Hematopoietic multipotent progenitor cell treated with erythropoietin and hydrocortisone succinate and interleukin-3 and kit ligand, for 8 days (in vitro differentiated cells): ENCODE data around the gene CMC1.
"Not testable (repeated sequence)": the region's sequence is repeated elsewhere in the genome, so short reads cannot be mapped to it uniquely, and the experiment has no call there.

ENCODE experiments used
- DNase-seq: peaks from one replicate; pipeline ENCODE4 v3.0.0-alpha.2; 2015

Gene CMC1

GRCh38 chr3:28247286-28247685 lies 5.9 kb downstream of the CMC1 start:
- no peak for DNase-seq

DNA sequence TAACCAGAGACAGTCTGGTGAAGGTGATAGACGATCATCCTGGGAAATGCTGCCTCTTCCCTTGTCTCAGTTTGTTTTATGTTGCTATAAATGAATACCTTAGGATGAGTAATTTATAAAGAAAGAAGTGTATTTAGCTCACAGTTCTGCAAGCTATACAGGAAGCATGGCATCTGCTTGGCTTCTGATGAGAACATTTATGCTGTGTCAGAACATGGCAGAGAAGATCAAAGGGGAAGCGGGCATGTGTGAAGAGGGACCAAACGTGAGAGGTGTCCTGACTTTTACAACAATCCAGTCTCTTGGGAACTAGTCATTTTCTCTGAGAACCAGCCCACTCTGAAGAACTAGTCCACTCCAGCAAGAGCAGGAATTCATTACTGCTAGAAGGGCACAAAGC lies 9.6 kb downstream of the CMC1 start:
- DNase-seq: no peak

- no peak for DNase-seq
These were observed 10.6 kb downstream of the CMC1 start for GRCh38 chr3:28252001-28252431.

DNA sequence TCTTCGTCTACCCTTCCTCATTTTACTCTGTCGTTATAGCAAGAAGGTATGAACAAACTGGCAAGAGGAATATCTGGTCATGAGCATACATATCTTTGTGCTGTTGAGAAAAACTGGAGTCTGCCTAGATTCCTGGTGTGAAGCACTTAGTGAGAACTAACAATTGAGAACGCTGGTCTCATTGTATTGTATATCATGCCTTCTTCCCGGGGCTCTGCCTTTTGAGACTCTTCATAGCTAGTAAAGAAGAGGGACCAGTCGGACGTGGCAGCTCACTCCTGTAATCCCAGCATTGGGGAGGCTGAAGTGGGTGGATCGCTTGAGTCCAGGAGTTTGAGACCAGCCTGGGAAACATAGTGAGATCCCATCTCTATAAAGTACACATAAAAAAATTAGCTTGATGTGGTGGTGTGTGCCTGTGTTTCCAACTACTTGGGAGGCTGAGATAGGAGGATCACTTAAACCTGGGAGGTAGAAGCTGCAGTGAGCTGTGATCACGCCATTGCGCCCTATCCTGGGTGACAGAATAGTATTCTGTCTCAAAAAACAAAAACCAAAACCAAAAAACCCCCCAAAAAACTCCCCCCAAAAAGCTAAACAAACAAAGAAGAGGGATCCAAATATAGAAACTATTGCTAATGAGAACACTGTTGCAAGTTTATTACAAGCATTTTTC lies 11.8 kb downstream of the CMC1 start:
- DNase-seq: no peak

DNA sequence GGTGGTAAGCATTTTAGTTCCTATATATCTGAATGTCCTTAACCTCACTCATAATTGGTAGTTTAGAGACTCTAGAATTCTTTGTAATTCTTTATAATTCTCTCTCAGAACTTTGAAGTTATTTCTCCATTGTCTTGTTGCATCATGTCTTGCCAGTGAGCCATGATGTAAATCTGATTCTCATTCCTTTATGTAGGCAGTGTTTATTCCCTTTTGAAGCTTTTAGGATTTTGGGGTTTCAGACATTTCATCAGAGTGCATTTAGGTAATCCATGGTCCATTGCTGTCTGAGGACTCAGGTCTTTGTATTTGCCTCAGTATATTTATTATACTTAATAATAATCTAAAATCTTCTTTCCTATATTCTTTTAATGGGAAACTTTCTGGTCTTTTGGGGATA lies 20.6 kb downstream of the CMC1 start:
- DNase-seq: no peak

DNA sequence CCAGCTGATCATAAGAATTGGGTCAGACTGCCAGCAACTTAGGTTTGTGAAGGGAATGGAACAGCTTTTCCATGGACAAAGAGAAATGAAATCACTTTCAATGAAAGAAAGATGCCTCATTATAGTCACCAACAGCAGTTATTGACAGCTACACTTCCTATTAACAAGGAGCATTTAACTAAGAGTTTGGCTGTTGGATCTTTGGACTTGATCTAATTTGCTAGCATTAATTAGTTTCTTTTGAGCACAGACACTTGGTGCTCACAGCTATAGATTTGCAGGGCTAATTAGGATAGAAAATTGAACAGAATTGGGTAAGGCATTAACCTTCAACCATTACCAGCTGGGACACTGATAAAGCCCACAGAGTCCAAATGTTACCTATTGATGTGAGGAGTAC lies 24.2 kb downstream of the CMC1 start:
- DNase-seq: no peak

DNA sequence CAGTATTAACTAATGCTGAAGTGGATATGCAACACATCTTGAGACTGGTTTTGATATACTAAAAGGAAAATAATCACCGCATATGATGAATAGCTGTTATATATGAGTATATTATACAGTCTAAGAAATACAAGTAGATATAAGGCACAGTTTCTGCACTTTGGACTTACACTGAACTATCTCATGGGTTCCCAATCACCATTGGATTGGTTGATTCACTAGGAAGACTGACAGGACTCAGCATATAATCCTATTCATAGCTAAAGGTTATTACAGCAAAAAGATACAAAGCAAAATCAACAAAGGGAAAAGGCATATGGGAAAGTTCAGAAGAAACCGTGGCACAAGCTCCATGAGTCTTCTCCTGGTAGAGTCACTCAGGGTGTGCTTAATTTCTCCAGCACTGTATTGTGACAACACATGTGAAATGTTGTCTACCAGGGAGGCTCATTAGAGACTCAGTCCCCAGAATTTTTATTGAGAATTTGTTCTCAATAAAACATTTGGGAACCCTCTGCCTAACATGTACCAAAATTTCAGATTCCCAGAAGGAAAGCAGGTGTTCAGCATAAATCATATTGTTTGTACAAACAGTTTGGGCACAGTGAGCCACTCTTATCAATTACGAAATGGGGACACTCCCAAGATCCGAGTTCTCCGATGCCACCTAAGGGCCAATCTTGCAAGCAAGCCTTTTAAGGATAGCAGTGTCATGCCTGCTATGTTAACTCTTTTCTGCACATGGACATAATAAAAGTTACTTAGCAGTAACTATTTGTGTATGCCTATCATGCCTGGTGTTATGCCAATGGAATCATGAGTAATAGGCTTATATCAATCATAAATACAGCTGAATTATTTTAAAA lies 26.8 kb downstream of the CMC1 start:
- peak; percentile 4 for DNase-seq

- peak; percentile 5 for DNase-seq
These were observed 27.6 kb downstream of the CMC1 start for GRCh38 chr3:28268989-28269388.

- DNase-seq: not testable (repeated sequence)
These were observed 28.5 kb downstream of the CMC1 start for GRCh38 chr3:28269884-28270283.

- DNase-seq: no peak
These were observed 32.4 kb downstream of the CMC1 start for GRCh38 chr3:28273837-28274236.

DNA sequence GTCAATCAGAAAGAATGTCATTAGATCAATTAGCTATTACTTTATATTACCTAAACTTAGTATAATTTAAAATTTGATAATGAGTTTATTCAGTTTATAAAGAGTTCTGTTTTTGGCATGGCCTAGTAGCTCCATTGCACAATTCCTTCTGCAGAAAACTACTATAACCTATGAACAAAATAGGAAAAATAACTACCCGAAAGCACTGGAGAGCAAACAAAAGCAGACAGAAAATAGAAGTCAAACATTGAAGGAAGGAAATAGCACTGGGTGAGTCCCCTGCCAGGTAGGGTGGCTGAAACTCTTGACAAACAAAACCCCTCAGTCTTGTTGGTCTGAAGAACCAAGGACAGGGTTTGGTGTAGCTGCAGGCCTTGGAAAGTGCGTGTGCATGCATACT lies 37.5 kb downstream of the CMC1 start:
- no peak for DNase-seq

- DNase-seq: no peak
These were observed 38.4 kb downstream of the CMC1 start for GRCh38 chr3:28279770-28280169.

DNA sequence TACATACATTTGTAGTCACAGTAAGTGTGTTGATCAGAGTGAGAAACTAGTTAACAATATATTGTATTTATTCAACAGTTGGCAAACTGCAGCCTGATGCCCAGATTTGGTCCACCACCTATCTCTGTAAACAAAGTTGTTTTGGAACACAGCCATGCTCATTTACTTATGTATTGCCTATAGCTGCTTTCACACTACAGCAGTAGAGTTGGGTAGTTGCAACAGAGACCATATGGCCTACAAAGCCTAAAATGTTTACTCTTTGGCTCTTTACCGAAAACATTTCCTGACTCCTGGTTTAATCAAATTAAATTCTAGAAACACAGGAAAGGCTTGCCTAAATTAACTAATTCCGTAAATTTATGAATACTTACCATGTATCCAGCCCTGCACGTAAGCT lies 39.4 kb downstream of the CMC1 start:
- DNase-seq: no peak

DNA sequence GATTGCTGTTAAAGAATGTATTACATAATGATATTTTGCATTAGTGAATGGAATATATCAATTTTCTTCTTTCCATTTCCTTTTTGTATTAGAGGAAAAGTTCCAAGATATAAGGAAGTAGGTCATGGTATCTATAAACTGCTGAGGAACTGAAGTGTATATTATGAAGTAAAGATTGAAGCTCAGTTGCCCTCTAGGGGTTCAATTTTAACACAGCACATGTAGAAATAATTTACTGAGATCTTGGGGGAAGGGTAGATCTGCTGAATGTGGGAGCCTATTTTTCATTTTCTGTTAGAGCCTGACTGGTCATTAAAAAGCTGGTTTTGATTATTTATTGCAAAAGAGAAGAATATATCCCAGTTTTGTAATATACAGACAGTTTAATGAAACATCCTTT lies 45.2 kb downstream of the CMC1 start:
- DNase-seq: peak; percentile 55

DNA sequence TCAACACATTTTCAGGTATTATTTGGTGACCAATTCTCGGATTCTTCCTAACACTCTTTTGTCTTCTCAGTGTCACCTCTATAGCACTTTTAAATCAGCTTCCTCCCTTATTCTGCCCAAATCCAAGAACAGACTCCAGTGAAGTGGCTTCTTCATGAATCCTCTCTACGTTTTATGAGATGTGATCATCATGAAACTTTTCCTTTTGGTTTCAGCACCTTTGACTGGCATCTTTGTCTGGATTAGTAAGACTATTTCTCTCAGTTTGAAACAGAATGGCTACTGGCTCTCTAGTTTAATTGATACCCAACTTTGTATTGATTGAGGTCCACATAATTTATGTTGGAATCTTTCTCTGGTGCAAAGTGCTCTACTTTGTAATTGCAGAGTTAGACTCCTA lies 45.6 kb downstream of the CMC1 start:
- no peak for DNase-seq

GRCh38 chr3:28290863-28291300 lies 49.5 kb downstream of the CMC1 start:
- no peak for DNase-seq

DNA sequence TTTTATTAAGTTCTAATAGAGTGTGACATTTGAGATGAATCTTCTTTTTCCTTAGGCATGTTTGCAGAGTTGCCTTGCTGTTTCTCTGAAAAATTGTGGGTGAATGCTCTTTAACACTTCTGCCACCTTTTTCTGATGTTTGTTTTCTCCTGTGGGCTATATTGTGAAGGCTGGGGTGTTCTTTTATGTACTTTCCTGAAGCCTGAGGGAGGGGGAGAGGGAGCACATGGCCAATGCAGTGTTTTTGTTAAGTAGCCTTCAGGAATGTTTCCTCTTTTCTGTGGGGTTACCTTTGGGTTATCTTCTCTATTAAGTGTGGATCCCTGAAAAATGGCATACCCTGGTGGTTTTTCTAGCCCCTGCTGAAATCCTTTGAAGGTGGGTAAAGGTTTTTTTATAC lies 50.2 kb downstream of the CMC1 start:
- no peak for DNase-seq

DNA sequence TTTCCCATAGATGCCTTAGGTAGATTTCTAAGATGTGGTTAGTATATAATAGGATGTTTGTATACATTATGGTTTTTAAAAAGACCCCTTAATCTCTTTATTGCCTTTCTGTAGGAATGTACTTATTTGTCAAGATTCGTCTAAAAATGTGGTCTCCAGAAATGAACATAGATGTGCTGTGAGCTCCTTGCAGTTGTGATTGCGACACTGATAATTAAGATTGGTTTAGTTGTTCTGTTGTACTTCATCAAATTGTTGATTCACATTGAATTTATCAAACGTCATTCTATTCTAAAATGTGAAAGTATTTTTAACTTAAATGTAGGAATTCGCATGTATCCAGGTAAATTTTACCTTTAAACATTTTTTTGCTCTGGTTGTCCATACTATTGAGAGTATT lies 51.2 kb downstream of the CMC1 start:
- no peak for DNase-seq

DNA sequence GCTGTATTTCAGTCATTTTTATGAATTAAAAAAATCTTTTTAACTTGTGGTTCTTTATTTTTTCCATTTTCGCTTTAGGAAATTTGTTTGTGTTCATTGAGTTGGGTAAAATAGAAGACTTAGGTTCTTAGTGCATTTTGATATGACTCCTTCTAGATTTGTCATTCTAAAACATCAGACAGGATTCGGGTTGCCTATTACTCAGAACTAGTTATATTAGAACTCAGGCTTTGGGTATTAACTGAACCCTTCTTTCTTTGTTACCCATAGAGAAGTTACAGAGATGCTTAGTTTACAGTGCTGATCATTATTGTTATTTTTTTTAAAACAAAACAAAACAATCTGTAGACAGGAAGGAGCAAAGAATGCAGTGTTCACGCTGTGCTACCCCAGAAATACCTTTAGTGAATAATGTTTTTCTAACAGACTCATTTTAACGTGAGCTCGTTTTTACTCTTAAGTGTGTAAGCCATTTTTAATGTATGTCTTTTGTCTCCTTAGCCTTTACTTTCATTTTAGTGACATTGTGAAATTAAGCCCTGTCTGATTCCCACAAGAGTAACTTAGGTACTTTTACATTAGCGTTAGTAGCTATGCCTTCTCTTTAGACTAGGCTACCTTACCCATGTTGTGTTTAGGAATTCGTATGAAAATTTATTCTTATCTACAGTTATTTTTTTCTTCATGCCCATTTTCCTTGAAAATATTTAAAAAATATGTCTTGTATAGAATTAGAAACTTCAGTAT lies 53.4 kb downstream of the CMC1 start:
- DNase-seq: no peak

- no peak for DNase-seq
These were observed 54.6 kb downstream of the CMC1 start for GRCh38 chr3:28295898-28296490.

DNA sequence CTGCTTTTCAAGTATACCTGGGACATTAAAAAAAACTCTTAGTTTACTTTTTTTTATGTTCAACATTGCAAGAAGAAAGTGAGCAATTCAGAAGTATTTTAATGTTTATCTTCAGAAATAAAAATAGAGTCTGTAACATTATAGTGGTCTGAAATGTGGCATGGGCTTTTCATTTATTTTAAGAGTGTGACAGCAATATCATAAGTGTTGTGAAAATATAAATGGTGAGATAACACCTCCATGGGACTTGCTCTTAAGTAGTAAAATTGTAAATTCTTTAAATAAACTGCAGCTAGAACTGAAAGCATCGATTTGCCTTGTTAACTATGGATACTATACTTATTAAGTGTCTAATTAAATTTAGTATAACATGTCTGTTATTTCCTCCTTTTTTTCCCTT lies 58.3 kb downstream of the CMC1 start:
- no peak for DNase-seq

GRCh38 chr3:28300345-28300962 lies 59.0 kb downstream of the CMC1 start:
- DNase-seq: no peak

DNA sequence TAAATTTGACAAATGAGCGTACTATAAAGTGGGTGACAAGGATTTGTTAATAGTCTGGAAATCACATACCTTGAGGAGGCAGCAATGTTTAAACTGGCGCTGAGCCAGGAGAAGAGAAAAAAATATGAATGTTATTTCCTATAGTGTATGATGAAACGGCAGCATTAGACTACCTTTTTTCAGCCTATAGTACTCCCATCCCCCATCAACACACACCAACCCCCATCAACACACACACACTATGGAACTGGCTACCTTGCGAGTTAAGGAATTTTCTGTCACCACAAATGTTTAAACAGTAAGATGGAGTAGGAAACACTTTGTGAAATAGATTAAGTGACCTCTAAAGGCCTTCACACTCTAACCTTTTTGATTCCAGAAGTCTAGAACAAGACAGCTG lies 60.3 kb downstream of the CMC1 start:
- no peak for DNase-seq
